Vagina (tissue), 2 donors: ENCODE measurements around the gene RIN3.

Experiments used
- POLR2AphosphoS5 ChIP-seq, 2 donors: sonication (generic); formaldehyde crosslinking; IDR thresholded peaks; one replicate each; pipeline ENCODE4 v1.9.0; 2017; ENCODE audit warnings: antibody characterized with exemption in 2 of 2, mild to moderate bottlenecking in 2 of 2, low read depth in 1 of 2; ENCODE audit not compliant: insufficient read depth in 1 of 2
- TF ChIP-seq, protein P1 (sequence below), 3 experiments: fragments of 450-650 bp in 2 of 3; fragments of 200-600 bp in 1 of 3; sonication (generic) in 1 of 3; IDR thresholded peaks; one replicate each; pipeline ENCODE4 v1.5.1; 2017 to 2019; ENCODE audit warnings: antibody characterized with exemption in 3 of 3, mild to moderate bottlenecking in 2 of 3, moderate library complexity in 2 of 3

DNA sequence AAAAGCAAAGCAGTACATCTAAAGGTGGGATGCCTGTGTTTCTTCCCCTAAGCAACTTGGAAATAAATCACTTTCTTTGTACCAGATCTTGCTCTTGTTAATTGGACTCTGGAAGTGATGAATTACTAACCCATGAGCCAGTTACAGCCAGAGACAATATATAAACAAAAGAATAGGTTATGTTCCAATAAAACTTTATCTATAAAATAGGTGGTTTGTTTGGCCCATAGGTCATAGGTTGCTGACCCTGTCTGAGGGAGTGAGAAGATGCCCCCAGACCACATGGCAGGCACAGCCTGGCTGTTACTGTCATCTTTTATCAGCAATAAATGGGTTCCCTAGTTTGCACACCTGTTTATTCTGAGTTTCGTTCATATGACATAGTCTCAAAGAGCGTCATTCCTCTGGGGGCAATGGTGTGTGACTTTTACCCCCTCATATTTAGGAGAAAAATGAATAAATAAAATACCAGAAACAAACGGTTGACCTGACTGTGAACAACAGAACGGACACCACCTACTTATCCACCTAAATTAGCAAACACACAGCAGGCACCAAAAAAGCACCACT is 224.1 kb downstream of the RIN3 start:
- no peak for TF ChIP-seq POLR2AphosphoS5 (IDR thresholded peaks at IDR 0.05; ENCODE audit: insufficient read depth in 1 of 2, low read depth in 1 of 2)
- TF ChIP-seq, protein P1, sequence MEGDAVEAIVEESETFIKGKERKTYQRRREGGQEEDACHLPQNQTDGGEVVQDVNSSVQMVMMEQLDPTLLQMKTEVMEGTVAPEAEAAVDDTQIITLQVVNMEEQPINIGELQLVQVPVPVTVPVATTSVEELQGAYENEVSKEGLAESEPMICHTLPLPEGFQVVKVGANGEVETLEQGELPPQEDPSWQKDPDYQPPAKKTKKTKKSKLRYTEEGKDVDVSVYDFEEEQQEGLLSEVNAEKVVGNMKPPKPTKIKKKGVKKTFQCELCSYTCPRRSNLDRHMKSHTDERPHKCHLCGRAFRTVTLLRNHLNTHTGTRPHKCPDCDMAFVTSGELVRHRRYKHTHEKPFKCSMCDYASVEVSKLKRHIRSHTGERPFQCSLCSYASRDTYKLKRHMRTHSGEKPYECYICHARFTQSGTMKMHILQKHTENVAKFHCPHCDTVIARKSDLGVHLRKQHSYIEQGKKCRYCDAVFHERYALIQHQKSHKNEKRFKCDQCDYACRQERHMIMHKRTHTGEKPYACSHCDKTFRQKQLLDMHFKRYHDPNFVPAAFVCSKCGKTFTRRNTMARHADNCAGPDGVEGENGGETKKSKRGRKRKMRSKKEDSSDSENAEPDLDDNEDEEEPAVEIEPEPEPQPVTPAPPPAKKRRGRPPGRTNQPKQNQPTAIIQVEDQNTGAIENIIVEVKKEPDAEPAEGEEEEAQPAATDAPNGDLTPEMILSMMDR (IDR thresholded peaks at IDR 0.05) = no peak
